ENCODE results near the gene CCDC57.
"Not testable (repeated sequence)": the region's sequence is repeated elsewhere in the genome, so short reads cannot be mapped to it uniquely, and the experiment has no call there.

CCDC57 gene

GRCh38 chr17:82212331-82213250 lies at the start of gene CCDC57:
Gene CCDC57, minus strand, starts transcription at chr17:82212842. Its CDS starts 10,898 bp downstream, at chr17:82201944.
- peak; percentile 78 for DNase-seq

GRCh38 chr17:82262344-82262743 lies 49.7 kb upstream of the CCDC57 start:
- no peak for DNase-seq

DNA sequence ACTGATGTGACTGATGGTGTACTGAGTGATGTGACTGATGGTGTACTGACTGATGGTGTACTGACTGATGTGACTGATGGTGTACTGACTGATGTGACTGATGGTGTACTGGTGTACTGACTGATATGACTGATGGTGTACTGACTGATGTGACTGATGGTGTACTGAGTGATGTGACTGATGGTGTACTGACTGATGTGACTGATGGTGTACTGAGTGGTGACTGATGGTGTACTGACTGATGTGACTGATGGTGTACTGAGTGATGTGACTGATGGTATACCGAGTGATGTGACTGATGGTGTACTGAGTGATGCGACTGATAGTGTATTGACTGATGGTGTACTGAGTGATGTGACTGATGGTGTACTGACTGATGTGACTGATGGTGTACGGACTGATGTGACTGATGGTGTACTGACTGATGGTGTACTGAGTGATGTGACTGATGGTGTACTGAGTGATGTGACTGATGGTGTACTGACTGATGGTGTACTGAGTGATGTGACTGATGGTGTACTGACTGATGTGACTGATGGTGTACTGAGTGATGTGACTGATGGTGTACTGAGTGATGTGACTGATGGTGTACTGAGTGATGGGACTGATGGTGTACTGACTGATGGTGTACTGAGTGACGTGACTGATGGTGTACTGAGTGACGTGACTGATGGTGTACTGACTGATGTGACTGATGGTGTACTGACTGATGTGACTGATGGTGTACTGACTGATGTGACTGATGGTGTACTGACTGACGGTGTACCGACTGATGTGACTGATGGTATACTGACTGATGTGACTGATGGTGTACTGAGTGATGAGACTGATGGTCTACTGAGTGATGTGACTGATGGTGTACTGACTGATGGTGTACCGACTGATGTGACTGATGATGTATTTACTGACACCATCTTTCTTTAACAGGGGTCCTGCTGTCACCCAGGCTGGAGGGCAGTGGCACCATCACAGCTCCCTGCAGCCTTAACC lies 47.6 kb upstream of the CCDC57 start:
- not testable (repeated sequence) for DNase-seq

DNA sequence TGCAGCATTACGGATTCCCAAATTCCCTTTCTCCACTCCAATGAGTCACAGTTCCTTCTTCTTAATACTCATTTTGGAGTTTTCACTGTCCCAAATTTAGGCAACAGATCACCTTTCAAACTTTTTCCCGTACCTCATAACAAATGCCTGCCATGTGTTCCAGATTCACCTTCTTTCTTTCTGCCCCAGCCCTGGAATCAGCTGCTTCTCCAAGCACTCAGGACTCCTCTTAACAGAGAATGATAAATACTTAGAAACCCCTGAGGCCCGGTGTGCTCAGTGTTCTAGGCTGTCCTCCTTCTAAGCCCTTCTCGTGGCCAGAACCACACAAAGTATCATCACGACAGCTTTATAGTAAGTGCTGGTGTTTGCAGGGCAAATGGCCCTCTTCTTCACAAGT lies 45.9 kb upstream of the CCDC57 start:
- no peak for DNase-seq

GRCh38 chr17:82257473-82257872 lies 44.8 kb upstream of the CCDC57 start:
- DNase-seq = no peak

- no peak for DNase-seq
These were observed 43.7 kb upstream of the CCDC57 start for GRCh38 chr17:82256242-82256885.

- DNase-seq = no peak
These were observed 42.8 kb upstream of the CCDC57 start for GRCh38 chr17:82255402-82255972.

DNA sequence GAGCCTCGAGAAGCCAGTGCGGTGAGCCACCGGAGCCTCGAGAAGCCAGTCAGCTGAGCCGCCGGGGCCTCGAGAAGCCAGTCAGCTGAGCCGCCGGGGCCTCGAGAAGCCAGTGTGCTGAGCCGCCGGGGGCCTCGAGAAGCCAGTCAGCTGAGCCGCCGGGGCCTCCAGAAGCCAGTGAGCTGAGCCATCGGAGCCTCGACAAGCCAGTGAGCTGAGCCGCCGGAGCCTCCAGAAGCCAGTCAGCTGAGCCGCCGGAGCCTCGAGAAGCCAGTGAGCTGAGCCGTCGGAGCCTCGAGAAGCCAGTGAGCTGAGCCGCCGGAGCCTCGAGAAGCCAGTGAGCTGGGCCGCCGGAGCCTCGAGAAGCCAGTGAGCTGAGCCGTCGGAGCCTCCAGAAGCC lies 42.1 kb upstream of the CCDC57 start:
- DNase-seq = not testable (repeated sequence)

GRCh38 chr17:82254096-82254495 lies 41.5 kb upstream of the CCDC57 start:
- DNase-seq = not testable (repeated sequence)

DNA sequence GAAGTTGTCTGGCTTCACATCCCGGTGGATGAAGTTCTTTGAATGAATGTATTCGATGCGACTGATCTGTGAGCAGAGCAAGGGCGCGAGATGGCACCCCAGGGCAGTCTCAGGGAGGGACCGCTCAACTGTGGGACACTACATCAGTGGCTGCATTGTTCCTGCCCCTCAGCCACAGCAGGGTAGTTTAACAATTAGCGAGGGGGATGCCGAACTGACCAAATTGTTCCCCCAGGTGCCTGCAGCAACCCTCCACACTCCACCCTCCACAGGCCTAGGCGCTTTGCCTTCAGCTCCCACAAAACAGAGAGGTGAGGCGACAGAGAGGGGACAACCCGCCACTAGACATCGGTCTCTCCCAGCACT lies 40.5 kb upstream of the CCDC57 start:
- no peak for DNase-seq

DNA sequence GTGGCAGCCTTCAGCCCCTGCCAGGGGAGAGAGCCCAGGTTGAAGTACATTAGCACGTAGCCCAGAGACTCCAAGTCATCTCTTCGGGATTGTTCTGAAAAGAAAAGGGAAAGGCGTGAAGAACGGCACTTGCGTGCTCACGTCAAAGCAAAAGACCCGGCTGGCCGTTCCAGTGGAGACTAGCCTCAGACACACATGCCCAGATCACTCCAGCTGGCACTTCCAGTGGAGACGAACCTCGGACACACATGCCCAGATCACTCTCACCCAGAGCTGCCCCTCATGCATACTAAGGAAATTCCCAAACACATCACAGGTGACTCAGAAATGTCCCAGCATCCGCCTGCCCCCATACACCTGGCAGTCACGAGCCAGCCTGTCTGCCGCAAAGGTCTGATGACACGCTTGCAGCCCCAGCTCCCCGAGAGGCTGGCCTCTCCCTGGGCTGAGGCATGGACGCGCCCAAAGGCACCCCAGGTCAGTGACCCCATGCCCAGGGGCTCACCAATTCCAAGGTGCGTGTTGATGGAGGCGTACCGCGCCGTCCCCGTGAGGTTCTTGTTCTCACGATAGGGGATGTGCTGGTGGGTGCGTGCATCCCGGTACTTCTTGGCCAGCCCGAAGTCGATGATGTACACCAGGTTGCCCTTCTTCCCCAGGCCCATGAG lies 40.0 kb upstream of the CCDC57 start:
- no peak for DNase-seq

- DNase-seq = no peak
These were observed 38.3 kb upstream of the CCDC57 start for GRCh38 chr17:82250868-82251500.

- DNase-seq = no peak
These were observed 37.4 kb upstream of the CCDC57 start for GRCh38 chr17:82249896-82250581.

DNA sequence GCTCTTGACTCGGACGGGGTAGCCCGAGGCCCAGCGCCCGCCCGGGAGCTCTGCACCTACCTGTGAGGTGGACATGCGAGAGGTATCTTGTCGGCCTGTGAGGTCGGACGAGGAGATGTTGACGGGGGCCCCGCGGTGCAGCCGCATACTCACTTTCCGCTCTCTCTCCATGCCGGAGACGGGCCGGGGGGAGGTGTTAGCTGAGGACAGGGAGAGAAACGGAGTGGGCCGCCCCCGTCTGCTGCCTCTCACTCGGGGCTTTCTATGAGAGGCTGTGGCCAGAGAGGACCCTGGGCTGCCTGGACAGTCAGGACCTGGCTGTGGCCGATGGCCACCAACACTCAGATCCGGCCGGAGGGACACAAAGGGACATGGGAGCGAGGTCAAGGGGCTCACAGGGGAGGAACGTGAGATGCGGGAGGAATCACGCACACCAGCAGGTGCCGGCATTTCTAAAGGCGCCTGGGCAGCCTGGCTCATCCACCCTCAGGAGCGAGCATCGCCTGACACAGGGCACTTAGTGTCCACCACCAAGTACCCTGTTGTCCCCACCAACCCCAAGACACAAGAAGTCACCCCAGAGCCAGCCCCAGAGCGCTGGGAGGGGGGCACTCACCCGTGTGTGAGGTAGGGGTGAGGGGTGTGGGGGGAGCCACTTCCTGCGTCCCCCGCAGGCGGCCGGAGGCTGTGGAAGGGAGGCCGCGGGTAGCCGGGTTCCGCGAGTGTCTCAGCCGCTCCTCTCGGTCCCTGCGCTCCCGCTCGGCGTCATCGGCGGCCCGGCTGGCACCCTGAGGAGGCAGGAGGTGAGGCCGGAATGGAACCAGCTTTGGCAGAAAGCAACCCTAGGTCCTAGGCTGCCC lies 36.4 kb upstream of the CCDC57 start:
- DNase-seq = no peak

DNA sequence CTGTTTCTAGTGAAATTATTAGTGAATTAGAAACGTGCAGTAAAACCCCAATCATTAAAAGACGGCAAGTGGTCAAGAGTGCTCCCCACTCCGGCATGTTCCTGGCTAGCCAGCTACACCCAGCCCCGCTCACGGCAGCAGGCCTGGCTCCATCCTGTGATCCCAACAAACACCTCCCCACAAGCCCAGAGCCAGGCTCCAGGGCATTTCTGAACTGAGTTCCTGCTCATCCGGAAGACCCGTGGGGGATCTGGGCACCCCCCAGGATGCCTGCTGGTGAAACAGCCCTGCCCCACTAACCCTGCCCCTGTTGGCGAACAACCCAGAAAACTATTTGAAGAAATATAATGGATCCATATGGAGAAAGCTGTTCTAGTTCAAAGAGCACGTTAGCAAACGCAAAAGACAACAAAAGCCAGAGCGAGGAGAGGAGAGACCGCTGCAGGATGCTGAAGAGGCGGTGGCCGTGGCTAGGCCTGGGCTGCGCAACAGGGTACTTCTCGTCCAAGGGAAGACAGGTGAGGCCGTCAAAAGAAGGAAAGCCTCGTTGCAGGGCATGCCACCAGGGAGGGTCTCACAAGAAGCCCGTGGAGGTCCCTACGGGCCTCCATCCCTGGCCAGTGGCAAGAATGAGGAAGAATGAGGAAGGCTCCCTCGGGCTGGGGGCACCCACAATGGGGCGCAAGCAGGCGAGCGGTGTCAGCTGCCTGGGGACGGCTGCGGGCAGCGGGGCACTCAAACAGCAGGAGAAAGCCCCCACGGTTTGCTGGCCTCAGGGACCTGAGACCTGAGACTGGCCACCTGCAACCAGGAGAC lies 35.4 kb upstream of the CCDC57 start:
- DNase-seq = no peak

GRCh38 chr17:82247182-82247823 lies 34.7 kb upstream of the CCDC57 start:
- DNase-seq = no peak

- no peak for DNase-seq
These were observed 33.9 kb upstream of the CCDC57 start for GRCh38 chr17:82246365-82247181.

GRCh38 chr17:82246040-82246364 lies 33.4 kb upstream of the CCDC57 start:
- no peak for DNase-seq
